ENCODE data around the gene MBLAC2.

MBLAC2 gene

DNA sequence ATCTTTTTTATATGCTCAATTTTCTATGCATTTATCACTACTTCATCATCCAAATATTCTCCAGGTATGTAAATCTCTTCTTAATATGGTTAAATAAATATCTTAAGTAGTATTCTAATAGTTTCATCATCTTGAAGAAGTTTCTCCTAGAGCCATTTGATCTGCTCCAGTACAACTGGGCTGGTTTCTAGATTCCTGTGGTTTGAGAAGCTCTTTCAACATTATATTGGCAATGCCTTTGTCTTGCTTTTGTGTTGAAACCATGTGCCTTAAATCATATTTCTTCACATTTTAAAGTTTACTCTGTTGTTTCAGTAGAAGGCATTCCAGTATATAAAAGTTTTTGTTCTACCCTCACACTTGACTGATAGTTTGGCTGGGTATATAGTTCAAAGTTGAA is 27.6 kb downstream of the MBLAC2 start:
- DNase-seq = no peak

DNA sequence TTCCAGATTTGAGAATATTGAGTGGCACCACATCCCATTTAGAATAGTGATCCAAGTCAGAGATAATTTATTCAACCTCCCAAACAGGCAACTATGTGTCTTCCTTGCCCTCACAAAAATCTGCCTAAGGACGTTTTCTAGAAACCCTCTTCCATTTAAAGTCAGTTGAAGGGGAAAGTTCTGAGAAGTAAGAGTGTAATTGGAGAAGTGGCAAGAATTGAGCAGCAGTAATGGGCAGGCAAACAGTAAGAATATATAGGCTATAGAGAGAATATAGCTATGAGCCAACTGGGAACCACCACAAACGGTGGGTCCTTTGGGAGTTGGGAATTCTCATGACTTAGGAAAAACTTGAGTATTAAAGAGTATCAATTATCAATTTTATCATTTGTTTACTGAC is 33.9 kb downstream of the MBLAC2 start:
- DNase-seq = no peak

DNA sequence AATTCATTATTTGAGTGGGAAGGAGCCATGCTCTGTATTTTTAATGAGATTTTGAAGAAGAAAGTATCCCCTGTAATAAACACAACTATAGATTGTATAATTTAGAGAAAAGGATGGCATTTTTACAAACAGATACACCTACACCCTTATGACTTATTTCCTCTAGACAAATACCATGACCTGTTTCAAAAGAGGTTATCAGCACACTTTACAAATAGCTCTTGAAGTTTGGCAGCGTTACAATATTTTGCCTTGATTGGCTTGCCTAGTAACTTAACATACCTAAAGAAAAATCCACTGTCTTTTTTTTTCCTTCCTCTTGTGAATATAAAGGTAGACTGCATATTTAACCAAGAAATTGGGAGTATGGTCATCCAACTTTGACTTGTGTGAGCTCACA is 36.5 kb downstream of the MBLAC2 start:
- no peak for DNase-seq

DNA sequence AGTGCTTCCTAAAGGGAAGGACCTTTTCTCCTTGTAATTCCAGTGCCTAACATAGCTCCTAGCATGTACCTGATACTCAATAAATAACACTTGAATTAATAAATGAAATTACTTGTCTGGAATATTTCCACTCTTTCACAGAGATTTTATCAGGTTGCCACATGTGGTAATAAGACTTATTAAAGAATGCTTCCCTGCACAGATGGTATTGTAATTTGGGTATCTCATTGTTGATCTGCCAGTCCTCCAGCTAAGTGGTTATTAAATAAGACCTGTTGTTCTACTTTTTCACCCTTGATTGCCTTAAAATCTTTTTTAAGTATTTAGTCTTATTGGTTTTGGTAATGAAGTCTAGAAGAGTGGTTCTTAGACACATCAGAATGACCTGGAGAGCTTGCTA is 36.9 kb downstream of the MBLAC2 start:
- DNase-seq = no peak

GRCh38 chr5:90434116-90434714 is 40.4 kb downstream of the MBLAC2 start:
- peak; percentile 2 for DNase-seq

DNA sequence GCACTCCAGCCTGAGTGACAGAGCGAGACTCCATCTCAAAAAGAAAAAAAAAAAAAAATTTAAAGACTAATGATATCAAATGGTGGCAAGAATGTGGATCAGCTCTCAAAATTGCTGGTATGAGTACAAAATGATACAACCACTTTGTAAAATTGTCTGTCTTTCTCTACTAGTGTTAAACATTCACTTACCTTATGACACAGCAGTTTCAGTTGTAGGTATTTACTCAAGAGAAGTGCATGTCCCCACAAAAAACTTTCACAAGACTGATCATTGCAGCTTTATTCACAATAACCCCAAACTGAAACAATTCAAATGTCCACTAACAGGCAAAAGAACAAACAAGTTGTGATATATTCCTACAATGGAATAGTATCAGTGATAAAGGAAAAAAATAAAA is 50.3 kb downstream of the MBLAC2 start:
- no peak for DNase-seq

GRCh38 chr5:90421136-90421535 is 53.4 kb downstream of the MBLAC2 start:
- DNase-seq = no peak

DNA sequence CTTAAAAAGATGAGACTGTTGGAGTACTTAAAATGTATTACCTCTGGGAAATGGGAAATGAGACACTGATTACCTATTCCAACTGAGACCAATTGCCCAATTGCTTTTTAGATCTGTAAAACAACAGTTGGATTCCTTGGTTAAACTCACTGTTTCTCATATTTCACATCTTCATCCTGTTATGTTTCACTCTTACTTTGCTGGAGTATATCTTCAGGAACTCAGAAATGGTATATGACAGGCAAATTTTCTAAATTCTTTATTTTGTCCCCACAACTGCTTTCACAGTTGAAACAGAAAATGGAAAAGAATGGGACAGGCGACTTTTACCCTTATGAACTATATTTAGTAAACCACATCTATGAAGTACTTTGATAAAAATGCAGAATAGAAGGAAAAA is 56.4 kb downstream of the MBLAC2 start:
- no peak for DNase-seq

DNA sequence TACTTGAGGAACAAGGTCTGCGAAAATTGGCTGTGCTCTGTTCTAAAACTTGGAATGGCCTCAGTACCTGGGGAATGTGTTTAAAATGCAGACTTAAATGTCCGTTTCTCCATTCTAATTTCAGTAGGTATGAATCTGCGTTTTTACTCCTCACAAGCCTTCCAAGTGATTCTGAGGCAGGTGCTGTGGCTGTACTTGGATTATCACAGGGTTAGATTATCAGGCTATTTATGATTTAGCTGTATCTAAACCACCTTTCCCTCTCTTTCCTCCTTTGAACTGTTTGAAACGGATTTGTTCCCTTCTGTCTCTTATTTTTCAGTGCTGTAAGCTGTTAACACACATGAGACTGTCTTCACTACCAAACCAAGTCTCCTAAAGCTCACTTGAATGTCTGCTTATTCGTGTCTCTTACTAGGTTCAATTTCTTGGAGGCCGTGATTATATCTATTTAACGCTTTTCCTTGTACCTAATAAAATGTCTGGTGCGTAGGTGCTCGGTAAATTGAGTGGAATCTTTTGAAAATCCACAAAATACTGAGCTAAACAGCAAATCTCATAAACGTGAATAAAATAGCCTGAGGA is 64.3 kb downstream of the MBLAC2 start:
- no peak for DNase-seq

- DNase-seq = peak; percentile 89
Measured at GRCh38 chr5:90409318-90410177, 65.0 kb downstream of the MBLAC2 start, which contains the start of gene CETN3. CETN3 (minus strand) TSS chr5:90409756; CDS start chr5:90409661, 95 bp downstream.

- DNase-seq = no peak
Measured at GRCh38 chr5:90408571-90409317, 65.8 kb downstream of the MBLAC2 start.
